Measurements from ENCODE around the gene SH3RF3.

DNA sequence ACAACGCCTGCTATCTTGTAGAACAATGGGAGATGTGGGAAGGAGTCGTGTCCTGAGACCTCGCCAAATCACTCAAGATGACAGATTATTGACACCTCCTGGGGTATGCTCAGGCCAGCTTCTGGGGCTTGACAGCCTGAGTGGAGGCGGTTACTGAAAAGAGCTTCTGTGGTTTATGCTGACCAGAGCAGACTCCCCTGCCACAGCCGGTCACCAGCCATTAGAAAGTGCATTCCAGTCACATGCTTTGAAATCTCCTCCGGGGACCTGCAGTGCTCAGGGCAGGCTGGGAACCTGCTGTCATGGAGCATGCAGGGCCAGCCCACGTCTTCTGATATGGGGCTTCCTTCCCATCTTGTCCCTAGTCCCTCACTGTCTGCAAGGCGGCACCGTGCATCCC is 268.9 kb downstream of the SH3RF3 start:
- TF ChIP-seq GATA3 (IDR thresholded peaks at IDR 0.05; ENCODE audit: low read depth, low read length) (no peak), GATA2 (IDR thresholded peaks at IDR 0.05; ENCODE audit: low read depth, low read length) (no peak)
